DMS153 treated with DMSO at 0.1 percent for 48 hours (cell line): ENCODE data around the gene MT1F.
"Not testable (repeated sequence)": the region's sequence is repeated elsewhere in the genome, so short reads cannot be mapped to it uniquely, and the experiment has no call there.

ENCODE experiments used
- DNase-seq: peaks from one replicate; lab custom pipeline; 2025; ENCODE audit not compliant: unreplicated experiment; lab: John Stamatoyannopoulos, UW

The MT1F gene

DNA sequence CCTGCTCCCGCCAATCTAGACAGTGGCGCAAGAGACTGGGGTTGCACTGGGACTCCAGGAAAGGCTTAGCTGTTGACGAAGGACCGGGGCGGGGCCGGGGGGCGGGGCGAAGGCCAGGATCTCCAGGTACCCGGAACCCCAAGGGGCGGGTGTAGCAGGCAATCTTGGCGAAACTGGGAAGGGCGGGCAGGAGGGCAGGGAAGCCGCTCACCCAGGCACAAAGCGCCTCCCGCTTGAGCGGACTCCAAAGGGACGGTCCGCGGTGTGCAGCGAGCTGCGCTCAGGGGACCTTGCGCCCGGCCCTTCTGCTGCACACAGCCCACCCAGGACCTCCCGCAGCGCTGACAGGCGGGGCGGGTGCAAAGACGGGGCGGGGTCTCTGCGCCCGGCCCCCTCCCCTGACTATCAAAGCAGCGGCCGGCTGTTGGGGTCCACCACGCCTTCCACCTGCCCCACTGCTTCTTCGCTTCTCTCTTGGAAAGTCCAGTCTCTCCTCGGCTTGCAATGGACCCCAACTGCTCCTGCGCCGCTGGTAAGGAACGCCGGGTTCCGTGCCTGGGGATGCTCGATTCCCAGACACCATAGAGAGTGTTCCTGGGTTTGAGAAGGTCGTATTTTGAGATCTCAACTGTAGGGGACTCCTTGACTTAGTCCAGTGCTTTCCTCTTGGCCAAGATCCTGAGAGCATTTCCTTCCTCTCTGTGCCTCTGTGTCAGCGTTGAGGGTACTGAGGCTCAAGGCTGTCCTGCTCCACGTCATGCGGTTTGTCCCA, at the start of gene MT1F:
Gene MT1F, plus strand, starts transcription at position 405 of the 772 bp plus-strand sequence. Its CDS starts 100 bp downstream, at position 505.
- DNase-seq = peak; percentile 59

- DNase-seq = peak; percentile 97
Measured at GRCh38 chr16:56608043-56608875, 49.5 kb upstream of the MT1F start, which contains the start of gene MT2A. TSS of gene MT2A (plus strand) at chr16:56608584. CDS start at chr16:56608656, 72 bp downstream.

DNA sequence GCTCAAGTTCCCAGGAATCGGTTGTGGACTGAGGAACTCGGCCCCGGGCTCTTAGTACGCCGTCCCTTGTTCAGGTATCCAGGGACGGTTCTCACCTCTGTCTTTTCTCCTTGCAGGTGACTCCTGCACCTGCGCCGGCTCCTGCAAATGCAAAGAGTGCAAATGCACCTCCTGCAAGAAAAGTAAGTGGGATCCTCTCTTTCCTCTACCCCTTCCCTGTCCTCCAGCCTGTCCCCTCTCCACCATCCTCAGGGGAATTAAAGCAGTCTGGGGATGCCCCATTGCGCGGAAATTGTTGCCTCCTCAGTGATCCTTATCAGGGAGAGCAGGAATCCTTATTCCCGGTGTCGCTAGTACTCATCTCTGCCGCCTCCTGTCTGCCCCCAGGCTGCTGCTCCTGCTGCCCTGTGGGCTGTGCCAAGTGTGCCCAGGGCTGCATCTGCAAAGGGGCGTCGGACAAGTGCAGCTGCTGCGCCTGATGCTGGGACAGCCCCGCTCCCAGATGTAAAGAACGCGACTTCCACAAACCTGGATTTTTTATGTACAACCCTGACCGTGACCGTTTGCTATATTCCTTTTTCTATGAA, 48.8 kb upstream of the MT1F start:
- no peak for DNase-seq

- no peak for DNase-seq
Measured at GRCh38 chr16:56609463-56609921, 48.3 kb upstream of the MT1F start.

DNA sequence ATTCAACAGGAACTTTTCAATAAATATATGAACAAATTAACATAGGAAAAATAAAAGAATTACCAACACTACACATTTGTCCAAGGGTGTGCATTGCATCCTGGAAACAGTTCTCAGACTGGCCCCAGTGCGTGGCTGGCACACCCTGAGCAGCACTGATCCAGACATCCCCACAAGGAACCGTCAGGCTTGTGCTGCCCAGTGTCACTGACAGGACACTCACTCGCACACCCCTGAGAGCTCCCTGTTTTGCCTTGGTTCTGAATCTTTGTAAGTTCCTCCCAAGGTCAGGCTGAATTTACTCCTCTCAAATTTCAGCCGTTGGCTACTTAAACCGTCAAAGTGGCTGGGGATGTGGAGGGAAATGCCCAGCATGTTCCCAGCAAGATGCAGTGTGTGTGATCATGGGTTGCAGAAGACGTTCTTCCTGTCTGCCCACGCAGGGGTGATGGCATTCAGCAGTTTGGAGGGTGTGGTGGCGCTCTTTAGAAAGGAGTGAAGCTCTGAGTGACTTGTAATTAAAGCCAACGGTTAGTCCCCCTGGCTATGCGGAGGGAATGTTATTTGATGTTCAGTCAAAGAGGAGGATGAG, 47.6 kb upstream of the MT1F start:
- DNase-seq = peak; percentile 24

DNA sequence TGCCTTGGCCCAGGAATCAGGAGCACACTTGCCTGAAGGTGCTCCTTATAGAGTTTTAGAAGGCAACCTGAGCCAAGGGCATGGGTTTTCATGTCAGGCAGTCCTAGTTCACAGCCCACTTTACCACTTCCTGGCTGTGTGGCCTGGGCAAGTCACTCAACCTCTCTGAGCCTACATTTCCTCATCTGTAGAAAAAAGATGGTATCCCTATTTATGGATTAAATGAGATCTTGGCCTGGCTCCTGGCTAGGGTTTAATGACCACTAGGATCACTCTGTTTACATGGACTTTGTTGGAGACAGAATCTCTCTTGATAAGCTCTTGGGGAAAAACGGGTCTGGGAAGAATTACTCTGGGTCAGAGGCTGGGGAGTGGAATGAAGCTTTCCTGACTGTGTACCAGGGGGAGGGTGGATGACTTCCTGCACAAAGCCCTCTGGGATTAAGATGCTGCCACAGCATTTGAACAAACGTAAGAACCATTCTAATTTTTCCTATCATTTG, 47.1 kb upstream of the MT1F start:
- DNase-seq = no peak

GRCh38 chr16:56611281-56611833, 46.4 kb upstream of the MT1F start:
- DNase-seq = no peak

- DNase-seq = no peak
Measured at GRCh38 chr16:56613706-56614105, 44.1 kb upstream of the MT1F start.

- no peak for DNase-seq
Measured at GRCh38 chr16:56614549-56614991, 43.2 kb upstream of the MT1F start.

GRCh38 chr16:56615353-56615752, 42.4 kb upstream of the MT1F start:
- DNase-seq = no peak

DNA sequence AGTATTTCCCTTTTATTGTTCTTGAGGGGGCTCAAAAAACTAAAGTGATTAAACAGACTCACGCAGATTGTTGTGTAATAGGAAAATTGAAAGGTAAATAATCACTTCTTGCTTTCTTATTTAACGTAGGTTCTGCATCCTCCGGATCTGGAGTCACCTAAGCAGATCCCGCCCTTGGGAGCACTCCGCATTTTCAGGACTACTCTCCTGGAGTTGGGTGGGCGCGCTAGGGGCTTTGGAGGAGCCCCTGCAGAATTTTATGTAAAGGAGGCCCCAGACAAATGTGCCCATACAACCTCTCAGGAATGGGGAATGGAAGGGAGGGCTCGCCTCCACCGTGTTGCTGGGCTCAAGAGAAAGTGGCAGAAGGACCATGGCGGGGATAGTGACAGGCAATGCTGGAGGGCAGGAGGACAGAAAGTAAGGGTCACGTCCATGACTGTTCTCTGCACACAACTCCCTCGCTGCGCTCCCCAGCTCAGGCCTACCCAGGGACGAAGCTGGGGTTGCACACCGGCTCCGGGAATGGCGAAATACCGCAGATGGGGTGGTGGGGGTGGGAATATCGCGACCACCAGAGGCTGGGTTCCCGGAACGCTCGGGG, 41.0 kb upstream of the MT1F start:
- DNase-seq = no peak

DNA sequence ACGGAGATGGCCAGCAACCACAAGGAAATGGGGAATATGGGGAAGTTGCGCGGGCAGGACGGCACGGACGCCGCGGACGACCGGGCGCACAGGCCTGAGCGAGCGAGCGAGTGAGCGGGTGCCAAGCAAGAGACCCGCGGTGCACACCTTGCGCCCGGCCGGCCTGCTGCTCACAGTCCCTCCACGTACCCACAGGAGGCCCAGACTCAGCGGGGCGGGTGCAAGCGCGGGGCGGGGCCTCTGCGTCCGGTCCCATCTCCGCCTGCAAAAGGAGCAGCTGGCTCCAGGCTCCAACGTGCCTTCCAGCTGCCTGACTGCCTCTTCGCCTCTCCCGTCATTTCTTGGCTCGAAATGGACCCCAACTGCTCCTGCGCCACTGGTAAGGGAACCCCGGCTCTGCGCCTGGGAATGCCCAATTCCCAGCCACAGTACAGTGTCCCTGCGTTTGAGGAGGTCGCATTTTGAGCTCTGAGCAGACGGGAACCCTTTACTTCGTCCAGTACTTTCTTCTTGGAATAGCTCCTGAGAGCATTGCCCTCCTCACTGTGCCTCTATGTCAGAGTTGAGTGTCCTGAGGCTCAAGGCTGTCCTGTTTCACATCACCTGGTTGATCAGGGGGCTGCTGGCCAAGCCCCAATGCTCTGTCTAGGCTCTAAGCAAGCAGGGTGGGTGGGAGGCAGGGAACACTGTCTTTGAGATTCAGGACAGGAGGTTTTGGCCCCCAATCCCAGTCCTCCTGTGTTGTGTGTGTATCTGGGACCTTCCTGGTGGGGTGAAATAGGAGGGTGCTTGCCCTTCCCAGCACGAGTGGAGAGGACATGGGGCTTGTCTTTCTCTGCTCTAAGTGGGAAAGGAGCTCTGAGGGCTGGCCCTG, 40.3 kb upstream of the MT1F start:
- peak; percentile 33 for DNase-seq

- DNase-seq = no peak
Measured at GRCh38 chr16:56618138-56618537, 39.6 kb upstream of the MT1F start.

- no peak for DNase-seq
Measured at GRCh38 chr16:56620339-56620897, 37.3 kb upstream of the MT1F start.

DNA sequence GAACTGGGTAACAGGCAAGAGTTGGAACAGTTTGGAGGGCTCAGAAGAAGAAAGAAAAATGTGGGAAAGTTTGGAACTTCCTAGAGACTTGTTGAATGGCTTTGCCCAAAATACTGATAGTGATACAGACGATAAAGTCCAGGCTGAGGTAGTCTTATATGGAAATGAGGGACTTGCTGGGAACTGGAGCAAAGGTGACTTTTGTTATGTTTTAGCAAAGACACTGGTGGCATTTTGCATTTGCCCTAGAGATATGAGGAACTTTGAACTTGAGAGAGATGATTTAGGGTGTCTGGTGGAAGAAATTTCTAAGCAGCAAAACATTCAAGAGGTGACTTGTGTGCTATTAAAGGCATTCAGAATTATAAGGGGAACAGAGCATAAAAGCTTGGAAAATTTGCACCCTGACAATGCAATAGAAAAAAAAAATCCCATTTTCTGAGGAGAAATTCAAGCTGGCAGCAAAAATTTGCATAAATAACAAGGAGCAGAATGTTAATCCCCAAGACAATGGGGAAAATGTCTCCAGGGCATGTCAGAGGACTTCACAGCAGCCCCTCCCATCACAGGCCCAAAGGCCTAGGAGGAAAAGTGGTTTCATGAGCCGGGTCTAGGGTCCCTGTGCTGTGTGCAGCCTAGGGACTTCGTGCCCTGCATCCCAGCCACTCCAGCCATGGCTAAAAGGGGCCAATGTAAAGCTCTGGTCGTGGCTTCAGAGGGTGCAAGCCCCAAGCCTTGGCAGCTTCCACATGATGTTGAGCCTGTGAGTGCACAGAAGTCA, 35.9 kb upstream of the MT1F start:
- not testable (repeated sequence) for DNase-seq

DNA sequence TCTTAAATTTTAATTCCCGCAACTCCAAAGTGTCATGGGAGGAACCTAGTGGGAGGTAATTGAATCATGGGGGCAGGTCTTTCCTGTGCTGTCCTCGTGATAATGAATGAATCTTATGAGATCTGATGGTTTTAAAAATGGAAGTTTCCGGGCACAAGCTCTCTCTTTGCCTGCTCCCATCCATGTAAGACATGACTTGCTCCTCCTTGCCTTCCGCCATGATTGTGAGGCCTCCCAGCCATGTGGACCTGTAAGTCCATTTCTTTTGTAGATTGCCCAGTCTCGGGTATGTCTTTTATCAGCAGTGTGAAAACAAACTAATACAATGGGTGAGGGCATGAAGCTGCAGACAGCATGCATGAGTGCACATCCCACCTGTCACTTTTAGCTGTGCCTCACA, 34.6 kb upstream of the MT1F start:
- DNase-seq = not testable (repeated sequence)

DNA sequence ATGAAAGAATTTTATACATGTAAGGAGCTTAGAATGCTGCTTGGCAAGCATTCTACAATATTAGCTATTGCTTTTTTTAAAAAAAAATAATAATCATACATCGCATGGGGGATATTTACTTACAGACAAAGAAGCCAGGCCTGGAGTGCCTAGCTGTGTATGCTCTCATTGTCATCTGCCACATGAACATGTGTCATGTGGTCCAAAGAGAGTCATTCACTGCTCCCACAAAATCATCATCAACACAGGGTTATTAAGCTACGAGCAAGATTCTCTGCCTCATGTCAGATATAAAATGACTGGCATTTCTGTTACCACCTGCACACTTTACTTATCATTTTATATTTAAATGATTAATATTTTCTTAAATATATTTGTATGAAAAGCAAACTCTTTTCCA, 34.1 kb upstream of the MT1F start:
- DNase-seq = no peak
